Activated naive CD4-positive, alpha-beta T cell treated with anti-CD3 and anti-CD28 coated beads for 36 hours (primary cell): ENCODE measurements around the gene MAPKAPK2. TPM values are rescaled to one million over a fixed set of nuclear protein-coding genes. Genes with fewer than 3 reads are reported as not detected.
A peak's percentile ranks its signal among the peaks of the same experiment; 100 is the strongest.

Experiments used
- CTCF ChIA-PET: fragments of 350-600 bp; sonication (Branson Sonifier 250); formaldehyde crosslinking; loops from one replicate; lab custom pipeline; 2021; ENCODE audit warnings: antibody characterized with exemption; lab: Charles Lee
- DNase-seq: peaks from one replicate; pipeline ENCODE4 v3.0.0-alpha.2; 2020
- H3K27ac Mint-ChIP-seq: one replicate; pipeline ENCODE4 v1.8.0; 2021; ENCODE audit warnings: mild to moderate bottlenecking, mixed read lengths
- H3K27me3 Mint-ChIP-seq: one replicate; pipeline ENCODE4 v1.8.0; 2021; ENCODE audit warnings: low read depth, mixed read lengths
- H3K36me3 Mint-ChIP-seq: one replicate; pipeline ENCODE4 v1.8.0; 2021; ENCODE audit warnings: low read depth, mixed read lengths
- H3K4me1 Mint-ChIP-seq: one replicate; pipeline ENCODE4 v1.8.0; 2021; ENCODE audit warnings: low read depth, mixed read lengths
- H3K4me3 Mint-ChIP-seq: one replicate; pipeline ENCODE4 v1.8.0; 2021; ENCODE audit warnings: mild to moderate bottlenecking, moderate library complexity, mixed read lengths
- H3K9me3 Mint-ChIP-seq: one replicate; pipeline ENCODE4 v1.8.0; 2021; ENCODE audit warnings: mixed read lengths
- intact Hi-C: fragments of 100-400 bp; cut with micrococcal nuclease; formaldehyde crosslinking; loops from one replicate; pipeline ENCODE4 v1.15.1; 2023
- total RNA-seq, 2 experiments: library from RNA; stranded (reverse); gene quantifications; one replicate each; pipeline ENCODE4 v1.2.3, GENCODE V29; 2021

Gene MAPKAPK2
- total RNA-seq, 2 experiments from 2014 or later, result 83.4 to 85.3 TPM

DNA sequence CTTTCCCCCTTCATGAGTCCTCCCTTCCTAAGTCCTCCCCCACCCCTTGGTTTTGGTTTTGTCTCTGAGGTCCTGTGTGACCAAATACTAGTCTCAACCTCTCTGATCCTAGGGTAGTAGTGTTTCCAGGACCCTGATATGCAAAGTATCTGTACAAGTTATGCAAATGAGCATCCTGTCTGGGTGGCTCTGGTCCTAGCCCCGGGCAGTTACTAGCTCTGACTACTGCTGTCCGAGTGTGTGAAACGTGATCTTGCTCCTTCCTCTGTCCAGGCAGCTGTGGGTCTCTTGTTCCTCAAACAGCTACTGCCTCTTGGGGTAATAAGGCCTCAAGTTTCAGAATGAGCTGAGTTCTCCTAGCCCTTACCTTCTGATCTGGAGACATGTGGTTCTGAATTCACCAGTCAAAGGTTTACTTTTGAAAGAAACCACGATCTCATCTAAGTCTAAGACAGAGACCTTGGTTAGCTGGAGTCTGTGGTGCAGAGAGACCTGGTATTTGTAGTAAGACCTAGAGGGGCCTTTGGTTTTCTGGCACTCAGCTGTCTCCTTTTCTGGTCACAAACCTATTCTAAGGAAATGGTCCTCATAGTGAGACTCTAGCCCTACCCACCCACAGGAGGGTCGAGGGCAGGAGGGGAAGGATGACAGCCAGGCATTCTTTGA is 54.8 kb downstream of the MAPKAPK2 start:
- DNase-seq, result peak; percentile 47
- H3K27ac Mint-ChIP-seq, result peak overlapping the region; percentile 38
- no peaks in the 10 kb centered on the region for H3K27me3 Mint-ChIP-seq
- peaks cover 3% of the 10 kb centered on the region for H3K36me3 Mint-ChIP-seq
- H3K4me1 Mint-ChIP-seq, result peaks cover 69% of the 10 kb centered on the region
- intact Hi-C loops, result loop anchor here (1.0 to 5.0 kb wide), 4 partner anchors 18 to 313 kb away; partner anchors contain the start of genes PFKFB2 and YOD1
- no peaks in the 10 kb centered on the region for H3K9me3 Mint-ChIP-seq
- CTCF ChIA-PET, result interaction anchor here (0.6 to 3.1 kb wide), 10 partner anchors 9 to 175 kb away, joined by 3 to 23 read pairs (median 4); no protein-coding TSS in a partner anchor
- H3K4me3 Mint-ChIP-seq, result no peak overlapping the region

DNA sequence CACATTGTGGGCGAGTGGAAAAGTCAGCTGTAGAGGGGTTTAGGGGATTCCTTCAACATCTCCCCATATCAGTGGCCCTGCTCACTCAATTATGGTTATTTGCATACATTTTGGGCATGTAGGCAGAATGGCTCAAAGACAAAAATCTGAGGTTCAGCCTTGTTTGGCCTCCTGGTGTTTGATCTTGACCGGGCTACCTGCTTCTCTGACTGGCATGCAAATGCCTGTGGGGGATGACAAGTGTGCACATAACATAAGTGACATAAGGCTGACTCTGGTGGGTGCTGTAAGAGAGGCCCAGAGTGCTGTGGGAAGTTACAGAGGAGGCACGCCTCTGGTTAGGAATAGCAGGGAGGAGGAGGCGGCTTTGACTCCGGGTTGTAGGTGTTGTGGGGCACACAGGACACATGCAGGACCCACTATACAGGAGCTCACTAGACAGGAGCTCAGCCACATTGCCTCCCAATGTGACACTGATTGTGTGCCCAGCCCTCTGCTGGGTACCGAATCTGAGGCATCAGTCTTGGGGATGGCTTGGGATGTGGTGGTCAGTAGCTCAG is 56.5 kb downstream of the MAPKAPK2 start:
- Mint-ChIP-seq H3K27ac (no peak overlapping the region), H3K4me1 (peaks cover 63% of the 10 kb centered on the region), H3K27me3 (no peaks in the 10 kb centered on the region), H3K36me3 (no peaks in the 10 kb centered on the region), H3K4me3 (no peak overlapping the region), H3K9me3 (no peaks in the 10 kb centered on the region)
- CTCF ChIA-PET, result interaction anchor here (0.7 to 3.1 kb wide), 6 partner anchors 15 to 171 kb away, joined by 3 to 23 read pairs (median 4); no protein-coding TSS in a partner anchor
- no peak for DNase-seq
- intact Hi-C loops, result no loop called here

DNA sequence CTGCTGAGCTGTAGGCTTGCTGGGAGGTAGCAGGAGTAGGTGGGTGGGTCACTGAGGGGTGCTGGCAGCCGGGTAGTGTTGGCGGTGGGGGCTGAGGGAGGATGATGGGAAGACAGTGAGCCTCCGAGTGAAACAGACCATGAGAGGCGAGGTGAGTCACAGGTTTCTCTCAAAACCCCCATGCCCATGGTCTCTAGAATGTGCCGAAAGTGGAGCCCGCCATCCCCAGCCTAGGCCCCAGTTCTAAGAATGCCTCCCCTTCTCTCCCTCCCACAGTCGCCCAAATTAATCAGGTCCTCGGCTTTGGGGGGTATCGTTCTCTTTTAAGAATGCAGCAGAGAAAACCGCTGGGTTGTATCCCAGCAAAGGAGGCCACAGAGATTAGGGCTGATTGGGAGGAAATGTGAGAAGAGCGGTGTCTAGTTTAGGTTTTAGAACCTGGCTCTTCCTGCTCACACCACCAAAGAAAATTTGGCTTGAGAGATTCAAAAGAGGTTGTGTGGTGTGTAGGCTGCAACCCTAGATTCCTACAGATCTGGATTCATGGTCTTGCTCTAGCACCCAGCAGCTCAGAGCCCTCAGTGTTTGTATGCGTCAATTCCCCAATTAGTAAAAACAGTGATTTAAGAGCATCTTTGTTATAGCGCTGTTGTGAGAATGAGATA is 58.1 kb downstream of the MAPKAPK2 start:
- H3K36me3 Mint-ChIP-seq, result no peaks in the 10 kb centered on the region
- no peaks in the 10 kb centered on the region for H3K27me3 Mint-ChIP-seq
- CTCF ChIA-PET, result interaction anchor here (1.0 to 2.0 kb wide), 4 partner anchors 8 to 169 kb away, joined by 3 to 5 read pairs (median 4); partner anchors contain the start of gene IL20
- no peaks in the 10 kb centered on the region for H3K9me3 Mint-ChIP-seq
- peaks cover 47% of the 10 kb centered on the region for H3K4me1 Mint-ChIP-seq
- intact Hi-C loops, result no loop called here
- DNase-seq, result no peak
- H3K4me3 Mint-ChIP-seq, result no peak overlapping the region
- H3K27ac Mint-ChIP-seq, result no peak overlapping the region

DNA sequence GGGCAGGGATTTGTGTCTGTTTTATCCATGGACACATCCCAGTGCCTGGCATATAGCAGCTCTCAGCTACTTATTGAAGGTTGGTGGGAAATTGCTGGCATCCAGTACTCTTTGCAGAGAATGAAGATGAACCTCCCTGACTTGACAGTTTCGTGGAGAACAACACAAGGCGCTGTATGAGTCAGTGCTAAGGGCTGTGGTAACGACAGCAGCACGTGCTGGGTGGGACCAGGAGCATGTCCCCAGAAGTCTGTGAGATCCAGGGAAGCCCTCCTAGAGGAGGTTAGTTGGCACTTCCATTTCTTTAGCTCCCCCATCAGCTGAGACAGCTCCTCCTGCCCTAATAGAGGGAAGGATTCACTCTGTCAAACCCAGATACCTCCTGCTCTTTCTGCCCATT is 60.0 kb downstream of the MAPKAPK2 start:
- H3K27ac Mint-ChIP-seq, result no peak overlapping the region

GRCh38 chr1:206745301-206745700 is 60.6 kb downstream of the MAPKAPK2 start:
- H3K4me3 Mint-ChIP-seq, result no peak overlapping the region
- no peaks in the 10 kb centered on the region for H3K9me3 Mint-ChIP-seq
- CTCF ChIA-PET, result interaction anchor here (0.5 to 1.6 kb wide), 10 partner anchors 9 to 234 kb away, joined by 3 to 6 read pairs (median 3); partner anchors contain the start of gene IL20
- intact Hi-C loops, result no loop called here
- no peaks in the 10 kb centered on the region for H3K27me3 Mint-ChIP-seq
- H3K27ac Mint-ChIP-seq, result no peak overlapping the region
- peaks cover 33% of the 10 kb centered on the region for H3K4me1 Mint-ChIP-seq
- DNase-seq, result no peak
- no peaks in the 10 kb centered on the region for H3K36me3 Mint-ChIP-seq

More for the DNA sequence above, 60.0 kb downstream of the MAPKAPK2 start:
- Mint-ChIP-seq H3K27me3 (no peaks in the 10 kb centered on the region), H3K4me1 (peaks cover 38% of the 10 kb centered on the region), H3K36me3 (no peaks in the 10 kb centered on the region), H3K9me3 (no peaks in the 10 kb centered on the region), H3K4me3 (no peak overlapping the region)
- intact Hi-C loops, result no loop called here
- CTCF ChIA-PET, result interaction anchor here (0.9 to 1.6 kb wide), 6 partner anchors 9 to 234 kb away, joined by 3 to 5 read pairs (median 4); no protein-coding TSS in a partner anchor
- DNase-seq, result peak; percentile 49

GRCh38 chr1:206748348-206749030 is 63.8 kb downstream of the MAPKAPK2 start:
- no peaks in the 10 kb centered on the region for H3K27me3 Mint-ChIP-seq
- intact Hi-C loops, result no loop called here
- peaks cover 23% of the 10 kb centered on the region for H3K4me1 Mint-ChIP-seq
- H3K4me3 Mint-ChIP-seq, result no peak overlapping the region
- H3K27ac Mint-ChIP-seq, result no peak overlapping the region
- DNase-seq, result no peak
- H3K36me3 Mint-ChIP-seq, result no peaks in the 10 kb centered on the region
- CTCF ChIA-PET, result interaction anchor here (0.5 to 1.3 kb wide), 8 partner anchors 8 to 255 kb away, joined by 3 to 5 read pairs (median 4); no protein-coding TSS in a partner anchor
- H3K9me3 Mint-ChIP-seq, result no peaks in the 10 kb centered on the region

DNA sequence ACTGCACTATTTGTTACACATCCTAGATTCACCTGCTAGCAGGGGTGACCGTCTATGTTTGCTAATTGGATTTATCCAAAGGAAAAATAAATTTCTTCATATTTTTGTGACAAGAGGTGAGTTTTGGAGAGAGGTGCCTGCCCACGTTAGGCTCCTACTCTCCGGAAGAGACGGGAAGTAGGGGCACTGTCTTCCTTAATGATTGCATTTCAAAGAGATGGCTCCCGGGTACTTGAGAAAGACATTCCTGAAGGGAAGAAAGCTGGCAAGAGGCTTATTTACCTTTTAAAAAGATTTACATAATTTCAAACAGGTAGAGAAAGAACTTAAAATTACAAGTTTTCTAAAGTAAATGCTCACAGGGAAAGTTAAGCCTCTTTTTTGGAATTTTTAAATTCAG is 67.2 kb downstream of the MAPKAPK2 start:
- intact Hi-C loops, result no loop called here
- no peaks in the 10 kb centered on the region for H3K9me3 Mint-ChIP-seq
- CTCF ChIA-PET, result interaction anchor here (0.6 to 0.7 kb wide), 2 partner anchors 118 to 222 kb away, joined by 3 to 4 read pairs; no protein-coding TSS in a partner anchor
- peaks cover 35% of the 10 kb centered on the region for H3K4me1 Mint-ChIP-seq
- no peak overlapping the region for H3K27ac Mint-ChIP-seq
- no peaks in the 10 kb centered on the region for H3K36me3 Mint-ChIP-seq
- no peak overlapping the region for H3K4me3 Mint-ChIP-seq
- no peaks in the 10 kb centered on the region for H3K27me3 Mint-ChIP-seq
- DNase-seq, result no peak

DNA sequence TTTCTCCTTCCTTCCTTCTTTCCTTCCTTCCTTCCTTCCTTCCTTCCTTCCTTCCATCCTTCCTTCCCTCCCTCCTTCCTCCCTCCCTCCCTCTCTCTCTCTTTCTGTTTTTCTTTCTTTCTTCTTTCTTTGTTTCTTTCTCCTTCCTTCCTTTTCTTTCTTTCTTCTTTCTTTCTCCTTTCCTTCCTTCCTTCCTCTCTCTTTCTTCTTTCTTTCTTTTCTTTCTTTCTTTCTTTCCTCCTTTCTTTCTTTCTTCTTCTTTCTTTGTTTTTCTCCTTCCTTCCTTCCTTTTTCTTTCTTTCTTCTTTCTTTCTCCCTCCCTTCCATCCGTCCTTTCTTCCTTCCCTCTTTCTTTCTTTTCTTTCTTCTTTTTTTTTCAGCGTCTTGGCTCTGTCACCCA is 67.8 kb downstream of the MAPKAPK2 start:
- CTCF ChIA-PET, result interaction anchor here (0.8 to 1.5 kb wide), 2 partner anchors 13 to 159 kb away, joined by 3 read pairs; no protein-coding TSS in a partner anchor
- Mint-ChIP-seq H3K36me3 (no peaks in the 10 kb centered on the region), H3K27me3 (no peaks in the 10 kb centered on the region), H3K4me1 (peaks cover 35% of the 10 kb centered on the region), H3K27ac (no peak overlapping the region), H3K4me3 (no peak overlapping the region), H3K9me3 (no peaks in the 10 kb centered on the region)
- intact Hi-C loops, result no loop called here
- no peak for DNase-seq

GRCh38 chr1:206753141-206753540 is 68.4 kb downstream of the MAPKAPK2 start:
- no peak overlapping the region for H3K27ac Mint-ChIP-seq

DNA sequence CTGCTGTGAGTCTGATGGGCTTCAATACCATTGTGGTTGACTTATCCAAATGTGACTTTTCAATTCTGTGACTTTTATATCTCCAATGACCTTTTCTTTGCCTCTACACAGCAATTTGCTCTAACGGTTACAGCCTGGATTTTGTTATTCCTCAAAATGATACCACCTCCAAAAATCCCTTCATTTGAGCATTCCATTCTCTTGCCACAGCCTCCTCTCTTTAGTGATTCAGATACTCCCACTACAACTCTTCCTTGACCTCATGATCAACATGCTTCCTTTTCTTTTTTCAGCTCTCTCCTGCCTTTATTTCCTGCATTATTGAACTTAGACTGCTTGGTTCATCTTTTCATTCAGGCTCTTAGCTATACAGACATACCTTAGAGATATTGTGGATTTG is 69.3 kb downstream of the MAPKAPK2 start:
- no peaks in the 10 kb centered on the region for H3K27me3 Mint-ChIP-seq
- DNase-seq, result no peak
- CTCF ChIA-PET, result interaction anchor here (0.9 to 1.5 kb wide), 3 partner anchors 9 to 158 kb away, joined by 3 to 4 read pairs (median 3); no protein-coding TSS in a partner anchor
- H3K9me3 Mint-ChIP-seq, result no peaks in the 10 kb centered on the region
- no peak overlapping the region for H3K27ac Mint-ChIP-seq
- intact Hi-C loops, result no loop called here
- H3K4me3 Mint-ChIP-seq, result no peak overlapping the region
- H3K36me3 Mint-ChIP-seq, result no peaks in the 10 kb centered on the region
- peaks cover 26% of the 10 kb centered on the region for H3K4me1 Mint-ChIP-seq

More at GRCh38 chr1:206753141-206753540, 68.4 kb downstream of the MAPKAPK2 start:
- no peaks in the 10 kb centered on the region for H3K36me3 Mint-ChIP-seq
- H3K4me1 Mint-ChIP-seq, result peaks cover 33% of the 10 kb centered on the region
- H3K4me3 Mint-ChIP-seq, result no peak overlapping the region
- no peaks in the 10 kb centered on the region for H3K9me3 Mint-ChIP-seq
- CTCF ChIA-PET, result interaction anchor here (0.8 to 1.5 kb wide), 3 partner anchors 13 to 159 kb away, joined by 3 to 4 read pairs (median 3); no protein-coding TSS in a partner anchor
- no peaks in the 10 kb centered on the region for H3K27me3 Mint-ChIP-seq
- intact Hi-C loops, result no loop called here
- DNase-seq, result no peak

DNA sequence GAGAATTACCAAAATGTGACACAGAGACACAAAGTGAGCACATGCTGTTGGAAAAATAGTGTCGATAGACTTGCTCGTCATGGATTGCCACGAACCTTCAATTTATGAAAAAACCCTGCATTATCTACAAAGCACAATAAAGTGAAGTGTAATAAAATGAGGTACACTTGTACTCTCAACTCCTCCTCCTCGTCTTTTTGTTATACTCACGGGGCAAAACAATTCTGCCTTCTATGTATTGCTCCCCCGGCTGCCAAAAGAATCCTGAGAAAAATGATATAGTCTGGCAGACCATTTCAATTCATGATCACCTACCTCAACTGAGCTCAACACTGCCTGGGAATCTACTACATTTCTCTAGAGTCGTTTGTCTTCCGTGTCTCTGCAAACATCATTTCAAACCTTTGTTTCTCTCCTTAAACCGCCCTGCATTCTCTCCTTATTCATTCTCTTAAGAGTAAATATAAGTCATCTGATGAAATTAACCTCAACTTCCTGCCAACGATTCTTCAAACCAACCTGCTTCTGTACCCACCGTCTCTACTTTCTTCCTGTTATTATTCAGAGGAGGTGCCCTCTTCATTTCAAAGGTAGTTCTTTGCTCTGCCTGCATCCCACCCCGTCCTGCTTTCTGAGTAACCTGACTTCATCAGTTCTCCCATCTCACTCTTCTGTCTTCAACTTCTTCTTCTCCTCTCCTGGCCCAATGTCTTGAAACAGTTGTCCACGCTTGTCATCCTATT is 73.0 kb downstream of the MAPKAPK2 start:
- no peaks in the 10 kb centered on the region for H3K36me3 Mint-ChIP-seq
- DNase-seq, result peak; percentile 69
- CTCF ChIA-PET, result interaction anchor here (0.6 to 4.4 kb wide), 9 partner anchors 11 to 154 kb away, joined by 3 to 17 read pairs (median 5); no protein-coding TSS in a partner anchor
- H3K27me3 Mint-ChIP-seq, result no peaks in the 10 kb centered on the region
- H3K4me1 Mint-ChIP-seq, result peaks cover 26% of the 10 kb centered on the region
- H3K9me3 Mint-ChIP-seq, result no peaks in the 10 kb centered on the region
- no peak overlapping the region for H3K27ac Mint-ChIP-seq
- intact Hi-C loops, result loop anchor here (1.0 to 2.0 kb wide), 5 partner anchors 9 to 55 kb away; no protein-coding TSS in a partner anchor
- H3K4me3 Mint-ChIP-seq, result no peak overlapping the region
